ENCODE measurements around the gene OTUD5.

- TF ChIP-seq, protein P1, sequence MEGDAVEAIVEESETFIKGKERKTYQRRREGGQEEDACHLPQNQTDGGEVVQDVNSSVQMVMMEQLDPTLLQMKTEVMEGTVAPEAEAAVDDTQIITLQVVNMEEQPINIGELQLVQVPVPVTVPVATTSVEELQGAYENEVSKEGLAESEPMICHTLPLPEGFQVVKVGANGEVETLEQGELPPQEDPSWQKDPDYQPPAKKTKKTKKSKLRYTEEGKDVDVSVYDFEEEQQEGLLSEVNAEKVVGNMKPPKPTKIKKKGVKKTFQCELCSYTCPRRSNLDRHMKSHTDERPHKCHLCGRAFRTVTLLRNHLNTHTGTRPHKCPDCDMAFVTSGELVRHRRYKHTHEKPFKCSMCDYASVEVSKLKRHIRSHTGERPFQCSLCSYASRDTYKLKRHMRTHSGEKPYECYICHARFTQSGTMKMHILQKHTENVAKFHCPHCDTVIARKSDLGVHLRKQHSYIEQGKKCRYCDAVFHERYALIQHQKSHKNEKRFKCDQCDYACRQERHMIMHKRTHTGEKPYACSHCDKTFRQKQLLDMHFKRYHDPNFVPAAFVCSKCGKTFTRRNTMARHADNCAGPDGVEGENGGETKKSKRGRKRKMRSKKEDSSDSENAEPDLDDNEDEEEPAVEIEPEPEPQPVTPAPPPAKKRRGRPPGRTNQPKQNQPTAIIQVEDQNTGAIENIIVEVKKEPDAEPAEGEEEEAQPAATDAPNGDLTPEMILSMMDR (IDR thresholded peaks at IDR 0.05) = no peak
- no peak for TF ChIP-seq EP300 (IDR thresholded peaks at IDR 0.05)
Measured at GRCh38 chrX:48939524-48940228, 17.7 kb downstream of the OTUD5 start.

Data from esophagus muscularis mucosa (tissue), 3 donors.